Measurements from ENCODE around the gene ASB8.
"Not testable (repeated sequence)": the region's sequence is repeated elsewhere in the genome, so short reads cannot be mapped to it uniquely, and the experiment has no call there.

ASB8 gene

GRCh38 chr12:48128800-48129199, 28.5 kb downstream of the ASB8 start:
- TF ChIP-seq CTCF (IDR thresholded peaks at IDR 0.05; ENCODE audit: low read depth, low read length), result no peak
- H3K4me3 ChIP-seq (replicated peaks in 1 of 2; ENCODE audit: low read depth in 2 of 2, low read length in 2 of 2), result no peak overlapping the region
- peak in 1 of 2 donors; percentile 6 for DNase-seq (ENCODE audit: low read depth in 2 of 2)

- H3K4me3 ChIP-seq (replicated peaks in 1 of 2; ENCODE audit: low read depth in 2 of 2, low read length in 2 of 2), result no peak overlapping the region
- no peak for DNase-seq (ENCODE audit: low read depth in 2 of 2)
- TF ChIP-seq CTCF (IDR thresholded peaks at IDR 0.05; ENCODE audit: low read depth, low read length), result no peak
These were observed 30.2 kb downstream of the ASB8 start for GRCh38 chr12:48126953-48127630.

GRCh38 chr12:48125985-48126384, 31.3 kb downstream of the ASB8 start:
- DNase-seq (ENCODE audit: low read depth in 2 of 2), result no peak
- no peak for TF ChIP-seq CTCF (IDR thresholded peaks at IDR 0.05; ENCODE audit: low read depth, low read length)
- no peak overlapping the region for H3K4me3 ChIP-seq (replicated peaks in 1 of 2; ENCODE audit: low read depth in 2 of 2, low read length in 2 of 2)

- not testable (repeated sequence) for H3K4me3 ChIP-seq (replicated peaks in 1 of 2; ENCODE audit: low read depth in 2 of 2, low read length in 2 of 2); DNase-seq (ENCODE audit: low read depth in 2 of 2)
These were observed 31.8 kb downstream of the ASB8 start for GRCh38 chr12:48125542-48125941.

- no peak for DNase-seq (ENCODE audit: low read depth in 2 of 2)
- TF ChIP-seq CTCF (IDR thresholded peaks at IDR 0.05; ENCODE audit: low read depth, low read length), result no peak
- no peak overlapping the region for H3K4me3 ChIP-seq (replicated peaks in 1 of 2; ENCODE audit: low read depth in 2 of 2, low read length in 2 of 2)
These were observed 34.1 kb downstream of the ASB8 start for GRCh38 chr12:48123169-48123568.

GRCh38 chr12:48122065-48122834, 35.1 kb downstream of the ASB8 start:
- no peak overlapping the region for H3K4me3 ChIP-seq (replicated peaks in 1 of 2; ENCODE audit: low read depth in 2 of 2, low read length in 2 of 2)
- peak in 1 of 2 donors; percentile 6 for DNase-seq (ENCODE audit: low read depth in 2 of 2)
- no peak for TF ChIP-seq CTCF (IDR thresholded peaks at IDR 0.05; ENCODE audit: low read depth, low read length)

- H3K4me3 ChIP-seq (replicated peaks in 1 of 2; ENCODE audit: low read depth in 2 of 2, low read length in 2 of 2), result no peak overlapping the region
- DNase-seq (ENCODE audit: low read depth in 2 of 2), result no peak
- no peak for TF ChIP-seq CTCF (IDR thresholded peaks at IDR 0.05; ENCODE audit: low read depth, low read length)
These were observed 35.8 kb downstream of the ASB8 start for GRCh38 chr12:48121522-48121921.
